K562 (cell line): Measurements from ENCODE around the gene DCAF15. TPM values are rescaled to one million over a fixed set of nuclear protein-coding genes. Genes with fewer than 3 reads are reported as not detected.

ENCODE experiments used
- ATAC-seq: fragments of 200-7000 bp; cut with Tn5 transposase; 3 replicates; pipeline ENCODE4 v1.9.1; 2020; ENCODE audit warnings: moderate library complexity
- BruUV-seq: library from RNA; stranded (reverse); fragments of 400-500 nt; replicated peaks from 2 replicates; lab custom pipeline; 2021; lab: Mats Ljungman, UMichigan
- CTCF ChIA-PET: fragments of 300-600 bp; formaldehyde crosslinking; extraction: SDS; loops from one replicate; lab custom pipeline; 2021; ENCODE audit warnings: low intra/inter-chr PET ratio; lab: Yijun Ruan, JAX
- POLR2A ChIA-PET: fragments of 300-600, 350-650 bp; sonication (Branson Sonifier 250); formaldehyde crosslinking; extraction: SDS; loops from one replicate; lab custom pipeline; 2021; ENCODE audit warnings: antibody characterized with exemption, inconsistent platforms; lab: Yijun Ruan, JAX
- DNase-seq, 4 experiments: peaks; one replicate each; pipeline versions ENCODE4 v3.0.0 to v3.0.0-alpha.2; 2011 to 2018; ENCODE audit warnings: low spot score in 3 of 4, mixed read lengths in 3 of 4; ENCODE audit errors: extremely low read depth in 1 of 4
- FAIRE-seq: peaks from 2 replicates; lab custom pipeline; 2011; peaks lifted over from hg19 to GRCh38; lab: Jason Lieb, UNC
- H2AFZ ChIP-seq: 2 replicates; pipeline ENCODE4 v1.6.0; 2011; ENCODE audit warnings: low read depth, low read length, control low read depth, inconsistent platforms
- H3K27ac ChIP-seq: fragments of 200-600 bp; 3 replicates; pipeline ENCODE4 v1.8.0; 2011; ENCODE audit warnings: low read depth, mild to moderate bottlenecking, control low read depth, inconsistent platforms, low read length, moderate library complexity, mixed read lengths; ENCODE audit errors: extremely low read depth
- H3K27me3 ChIP-seq, 2 experiments: fragments of 300-600 bp in 1 of 2; 2 replicates in 1 of 2; 3 replicates in 1 of 2; pipeline versions ENCODE4 v1.6.0 to v1.8.0; 2011; ENCODE audit warnings: inconsistent platforms in 2 of 2, low read length in 2 of 2, mild to moderate bottlenecking in 1 of 2, mixed read lengths in 1 of 2, moderate library complexity in 1 of 2; ENCODE audit not compliant: control insufficient read depth in 2 of 2, insufficient read depth in 2 of 2
- H3K36me3 ChIP-seq: fragments of 300-600 bp; 3 replicates; pipeline ENCODE4 v1.8.0; 2011; ENCODE audit warnings: mild to moderate bottlenecking, low read length, inconsistent platforms; ENCODE audit not compliant: control insufficient read depth, insufficient read depth
- H3K4me1 ChIP-seq, 2 experiments: fragments of 200-600 bp in 1 of 2; replicated peaks in 1 of 2; 2 replicates in 1 of 2; 3 replicates in 1 of 2; pipeline versions ENCODE4 v1.5.1 to v1.8.0; 2011; ENCODE audit warnings: inconsistent platforms in 2 of 2, low read length in 2 of 2, mild to moderate bottlenecking in 1 of 2, mixed read lengths in 1 of 2, moderate library complexity in 1 of 2; ENCODE audit not compliant: control insufficient read depth in 2 of 2, insufficient read depth in 2 of 2
- H3K4me2 ChIP-seq: 2 replicates; pipeline ENCODE4 v1.6.1; 2011; ENCODE audit warnings: low read length, control low read depth, inconsistent platforms, mixed read lengths; ENCODE audit not compliant: insufficient read depth
- H3K4me3 ChIP-seq: fragments of 200-600 bp; sonication (generic), shearing (Covaris generic); 2 replicates; pipeline ENCODE4 v1.5.1; 2016; ENCODE audit warnings: control low read depth, inconsistent platforms
- H3K79me2 ChIP-seq: fragments of 200-600 bp; 3 replicates; pipeline ENCODE4 v1.8.0; 2011; ENCODE audit warnings: low read length, inconsistent platforms; ENCODE audit not compliant: control insufficient read depth, insufficient read depth
- H3K9ac ChIP-seq, 2 experiments: 2 replicates each; pipeline versions ENCODE4 v1.6.0 to v1.6.1; 2011; ENCODE audit warnings: low read depth in 2 of 2, low read length in 2 of 2, control low read depth in 1 of 2, inconsistent platforms in 1 of 2, mild to moderate bottlenecking in 1 of 2, mixed read lengths in 1 of 2; ENCODE audit not compliant: insufficient read depth in 1 of 2
- H3K9me1 ChIP-seq: one replicate; pipeline ENCODE4 v1.6.0; 2011; ENCODE audit warnings: inconsistent platforms, mild to moderate bottlenecking, low read length, moderate library complexity; ENCODE audit not compliant: control insufficient read depth, insufficient read depth
- H3K9me3 ChIP-seq: replicated peaks from 2 replicates; pipeline ENCODE4 v1.5.1; 2011; ENCODE audit warnings: low read depth, low read length, inconsistent platforms; ENCODE audit not compliant: control insufficient read depth, insufficient read depth
- H4K20me1 ChIP-seq: replicated peaks from 2 replicates; pipeline ENCODE4 v1.6.1; 2011; ENCODE audit warnings: low read length, inconsistent platforms, mixed read lengths; ENCODE audit not compliant: control insufficient read depth, insufficient read depth
- EGR1 ChIP-seq: fragments of 450-650 bp; conservative IDR thresholded peaks from 2 replicates; pipeline ENCODE4 v1.6.1; 2017; ENCODE audit warnings: mild to moderate bottlenecking
- HSF4 ChIP-seq: fragments of 250-450 bp; sonication (Bioruptor Pico); IDR thresholded peaks from 2 replicates; pipeline ENCODE4 v2.1.2; 2022; ENCODE audit warnings: mild to moderate bottlenecking, moderate library complexity, borderline replicate concordance
- ZBTB33 ChIP-seq: sonication (generic); formaldehyde crosslinking; IDR thresholded peaks from 2 replicates; pipeline ENCODE4 v1.8.1; 2023; ENCODE audit warnings: mild to moderate bottlenecking, missing genetic modification reagents
- WGBS: fragments of 100-300 bp; shearing (Covaris generic); methylation state at CpG from one replicate; pipeline ENCODE4 v1.1.6; 2016; ENCODE audit warnings: low coverage, mixed read lengths; ENCODE audit not compliant: insufficient coverage; ENCODE audit errors: missing lambda C conversion rate; 5-methylcytosine and 5-hydroxymethylcytosine counted together
- in situ Hi-C: fragments of 300-500 bp; cut with MboI; formaldehyde crosslinking; loops from 4 replicates; pipeline ENCODE4 v1.15.0; 2018; ENCODE audit warnings: inconsistent platforms, mixed read lengths
- intact Hi-C: fragments of 100-400 bp; cut with micrococcal nuclease; formaldehyde crosslinking; loops from 2 replicates; pipeline ENCODE4 v1.14.2; 2022
- polyA plus RNA-seq, 8 experiments: library from polyadenylated mRNA; depleted of rRNA in 4 of 8; stranded (reverse) in 5 of 8; unstranded in 3 of 8; fragments of >200 nt; fragmentation: Nextera tagmentation in 2 of 8; fragmentation: Illumina TruSeq in 1 of 8; extraction: Ambion mirVana in 2 of 8; extraction: Trizol in 1 of 8; gene quantifications; 2 replicates each; pipeline versions ENCODE4 v1.2.1 to v1.2.3, GENCODE V29; 2011 to 2014; ENCODE audit warnings: inconsistent platforms in 1 of 8, missing spikeins in 1 of 8
- total RNA-seq, 7 experiments: library from RNA; depleted of rRNA in 6 of 7; stranded (reverse); fragments of >200 nt in 6 of 7; fragmentation: Illumina TruSeq in 2 of 7; extraction: Trizol in 2 of 7; gene quantifications; 2 replicates each; pipeline versions ENCODE4 v1.2.1 to v1.2.3, GENCODE V29; 2011 to 2021; ENCODE audit warnings: low replicate concordance in 1 of 7

Gene DCAF15
- total and polyA plus RNA-seq, 9 of the 15 experiments (the other 6 are each of a cell fraction or from before 2014, with no cell fraction given), result 0.17 to 68.5 (median 27.7) TPM

GRCh38 chr19:13963603-13964105 lies 11.3 kb downstream of the DCAF15 start:
- no peaks in the 10 kb centered on the region for H4K20me1 ChIP-seq
- H3K27ac ChIP-seq, result no peak overlapping the region
- no peaks in the 10 kb centered on the region for H3K79me2 ChIP-seq
- H3K27me3 ChIP-seq, result no peaks in the 10 kb centered on the region
- in situ Hi-C loops, result no loop called here
- H3K9me3 ChIP-seq, result no peaks in the 10 kb centered on the region
- no peak overlapping the region for H3K4me2 ChIP-seq
- CTCF ChIA-PET, result interaction anchor here (0.6 kb wide), 1 partner anchor 980 kb away, joined by 5 read pairs; no protein-coding TSS in a partner anchor
- intact Hi-C loops, result no loop called here
- H2AFZ ChIP-seq, result no peak overlapping the region
- peak; percentile 92 for TF ChIP-seq ZBTB33
- TF ChIP-seq HSF4, result no peak
- no peak for TF ChIP-seq EGR1
- H3K4me3 ChIP-seq, result no peak overlapping the region
- no peak overlapping the region for H3K9ac ChIP-seq
- POLR2A ChIA-PET, result interaction anchor here (4.1 kb wide), 1 partner anchor 11 kb away, joined by 12 read pairs; the partner anchor contains the start of gene DCAF15
- peaks cover 0 to 42% of the 10 kb centered on the region in 2 experiments; a peak in 4 of 5 replicates for H3K4me1 ChIP-seq
- FAIRE-seq (no peak), DNase-seq (no peak), ATAC-seq (no peak)
- BruUV-seq, result no TSS peak
- peaks cover 85% of the 10 kb centered on the region; the same call in 2 of the 3 replicates for H3K36me3 ChIP-seq
- no peaks in the 10 kb centered on the region for H3K9me1 ChIP-seq
- WGBS, result 96% methylated on average over 16 of the region's 48 CpGs
